GM12801 (cell line): ENCODE results near the gene STXBP5.

Experiments used
- TF ChIP-seq, protein P1 (sequence below): IDR thresholded peaks from one replicate; pipeline ENCODE4 v1.5.1; 2011; ENCODE audit warnings: control low read depth; ENCODE audit not compliant: insufficient read length; ENCODE audit errors: extremely low read depth

STXBP5 gene

DNA sequence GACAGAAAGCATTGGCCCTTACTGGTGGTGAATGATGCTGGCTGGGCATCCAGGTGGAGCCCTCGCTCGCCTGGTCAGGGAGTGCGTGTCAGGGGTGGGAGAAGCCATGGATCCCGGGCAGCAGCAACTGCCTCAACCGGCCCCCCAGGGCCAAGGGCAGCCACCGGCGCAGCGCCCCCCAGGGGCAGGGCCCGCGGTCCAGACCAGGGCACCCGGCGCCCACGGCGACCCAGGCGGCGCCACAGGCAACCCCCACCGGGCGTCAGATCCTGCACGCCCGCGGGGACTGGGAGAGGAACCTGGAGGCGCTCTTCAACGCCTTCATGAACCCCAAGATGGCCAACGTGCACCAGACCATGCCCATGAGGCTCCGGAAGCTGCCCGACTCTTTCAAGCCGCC lies 202.6 kb downstream of the STXBP5 start:
- TF ChIP-seq, protein P1, sequence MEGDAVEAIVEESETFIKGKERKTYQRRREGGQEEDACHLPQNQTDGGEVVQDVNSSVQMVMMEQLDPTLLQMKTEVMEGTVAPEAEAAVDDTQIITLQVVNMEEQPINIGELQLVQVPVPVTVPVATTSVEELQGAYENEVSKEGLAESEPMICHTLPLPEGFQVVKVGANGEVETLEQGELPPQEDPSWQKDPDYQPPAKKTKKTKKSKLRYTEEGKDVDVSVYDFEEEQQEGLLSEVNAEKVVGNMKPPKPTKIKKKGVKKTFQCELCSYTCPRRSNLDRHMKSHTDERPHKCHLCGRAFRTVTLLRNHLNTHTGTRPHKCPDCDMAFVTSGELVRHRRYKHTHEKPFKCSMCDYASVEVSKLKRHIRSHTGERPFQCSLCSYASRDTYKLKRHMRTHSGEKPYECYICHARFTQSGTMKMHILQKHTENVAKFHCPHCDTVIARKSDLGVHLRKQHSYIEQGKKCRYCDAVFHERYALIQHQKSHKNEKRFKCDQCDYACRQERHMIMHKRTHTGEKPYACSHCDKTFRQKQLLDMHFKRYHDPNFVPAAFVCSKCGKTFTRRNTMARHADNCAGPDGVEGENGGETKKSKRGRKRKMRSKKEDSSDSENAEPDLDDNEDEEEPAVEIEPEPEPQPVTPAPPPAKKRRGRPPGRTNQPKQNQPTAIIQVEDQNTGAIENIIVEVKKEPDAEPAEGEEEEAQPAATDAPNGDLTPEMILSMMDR, result no peak

DNA sequence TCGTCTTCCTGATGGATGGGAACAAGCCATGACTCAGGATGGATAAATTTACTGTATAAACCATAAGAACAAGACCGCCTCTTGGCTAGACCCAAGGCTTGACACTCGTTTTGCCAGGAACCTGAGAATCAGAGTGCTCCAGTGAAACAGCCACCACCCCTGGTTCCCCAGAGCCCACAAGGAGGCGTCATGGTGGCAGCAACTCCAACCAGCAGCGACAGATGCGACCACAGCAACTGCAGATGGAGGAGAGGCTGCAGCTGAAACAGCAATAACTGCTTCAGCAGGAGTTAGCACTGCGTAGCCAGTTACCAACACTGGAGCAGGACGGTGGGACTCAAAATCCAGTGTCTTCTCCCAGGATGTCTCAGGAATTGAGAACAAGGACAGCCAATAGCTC lies 203.4 kb downstream of the STXBP5 start:
- TF ChIP-seq, protein P1, result no peak

DNA sequence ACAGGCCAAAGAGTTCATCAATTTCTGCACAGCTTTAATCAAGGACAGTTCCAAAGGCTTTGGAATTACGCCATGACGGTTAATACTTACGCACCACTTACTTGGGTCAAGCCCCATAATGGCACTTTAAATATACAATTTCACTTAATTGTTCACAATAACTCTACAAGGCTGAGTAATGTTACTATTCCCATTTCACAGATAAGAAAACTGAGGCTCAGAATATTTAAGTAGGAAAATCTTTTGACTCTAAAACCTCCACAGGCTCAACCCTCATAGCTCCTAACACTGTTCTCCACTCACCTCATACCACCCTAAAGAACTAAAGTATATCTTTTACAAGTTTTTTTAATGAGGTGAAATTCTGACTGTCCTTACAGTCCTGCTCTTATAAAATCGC lies 212.4 kb downstream of the STXBP5 start:
- TF ChIP-seq, protein P1, result no peak

DNA sequence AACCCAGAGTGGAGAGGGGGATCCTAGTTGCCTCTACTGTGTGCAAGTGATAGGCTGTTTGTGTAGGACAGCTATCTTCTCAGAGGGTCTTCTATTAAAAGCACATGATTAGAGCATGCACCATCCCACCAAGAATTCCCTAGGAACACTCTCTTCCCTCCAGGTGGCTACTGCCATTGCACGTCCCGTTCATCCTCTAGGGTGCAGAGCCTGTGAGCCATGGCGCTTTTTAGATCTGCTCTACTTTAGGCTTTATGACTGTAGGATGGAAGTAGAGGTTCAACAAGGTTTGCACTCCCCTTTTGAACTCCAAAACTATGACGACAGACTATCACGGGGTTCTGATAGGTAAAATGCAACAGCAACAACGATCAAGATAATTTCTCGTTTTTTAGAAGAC lies 213.7 kb downstream of the STXBP5 start:
- TF ChIP-seq, protein P1, result no peak

DNA sequence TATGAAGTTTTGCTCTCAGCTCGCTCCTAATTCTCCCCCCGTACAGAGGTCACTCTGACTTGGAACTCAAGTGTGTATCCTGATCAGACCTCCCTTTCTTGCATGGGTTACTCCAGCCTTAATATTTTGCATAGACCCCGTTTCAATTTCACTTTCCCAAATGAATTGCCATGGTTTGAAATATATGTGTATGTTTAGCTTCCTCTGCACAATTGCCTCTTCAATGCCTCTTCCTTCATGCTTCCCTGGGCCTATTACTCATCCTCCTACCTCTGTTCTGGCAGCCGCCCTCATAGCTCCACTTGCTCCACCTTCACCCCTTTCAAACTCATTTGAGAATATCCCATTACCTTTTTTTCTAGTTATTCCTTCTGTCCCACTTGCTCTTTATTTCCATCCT lies 214.3 kb downstream of the STXBP5 start:
- TF ChIP-seq, protein P1, result no peak

DNA sequence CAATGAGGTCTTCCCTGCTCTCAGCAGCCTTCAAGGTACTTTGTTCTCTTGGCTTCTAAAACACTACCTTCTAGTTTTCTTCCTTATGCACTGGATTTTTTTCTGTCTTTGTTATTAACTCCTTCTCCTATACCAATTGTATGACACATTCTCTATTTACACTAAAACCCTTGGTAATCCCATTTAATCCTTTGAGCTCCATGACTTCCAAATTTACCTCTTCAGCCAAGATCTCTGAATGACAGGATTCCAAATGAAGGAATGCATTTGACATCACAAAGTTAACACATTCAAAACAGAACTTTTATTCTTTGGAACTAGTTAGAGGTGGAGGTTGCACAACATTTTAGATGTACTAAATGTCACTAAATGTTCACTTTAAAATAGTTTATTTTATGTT lies 217.7 kb downstream of the STXBP5 start:
- TF ChIP-seq, protein P1, result no peak

DNA sequence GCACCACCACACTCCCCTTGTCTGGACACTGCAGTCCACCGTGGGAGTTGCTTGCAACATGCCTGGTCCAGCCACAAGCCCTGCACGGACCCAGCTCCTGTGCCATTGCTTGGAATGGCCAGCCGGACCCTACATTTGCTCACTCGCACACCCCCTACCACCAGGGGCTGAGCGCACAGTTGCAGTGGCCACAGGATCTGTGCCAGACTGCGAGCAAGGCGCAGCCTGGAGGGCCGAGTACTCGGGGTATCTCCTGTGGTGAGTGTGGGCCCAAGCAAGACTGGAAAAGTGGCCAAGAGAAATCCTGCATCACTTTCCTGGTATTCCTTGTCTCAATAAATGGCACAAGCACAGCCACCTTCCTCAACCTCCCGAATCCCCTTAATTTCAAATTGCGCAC lies 218.9 kb downstream of the STXBP5 start:
- TF ChIP-seq, protein P1, result no peak

DNA sequence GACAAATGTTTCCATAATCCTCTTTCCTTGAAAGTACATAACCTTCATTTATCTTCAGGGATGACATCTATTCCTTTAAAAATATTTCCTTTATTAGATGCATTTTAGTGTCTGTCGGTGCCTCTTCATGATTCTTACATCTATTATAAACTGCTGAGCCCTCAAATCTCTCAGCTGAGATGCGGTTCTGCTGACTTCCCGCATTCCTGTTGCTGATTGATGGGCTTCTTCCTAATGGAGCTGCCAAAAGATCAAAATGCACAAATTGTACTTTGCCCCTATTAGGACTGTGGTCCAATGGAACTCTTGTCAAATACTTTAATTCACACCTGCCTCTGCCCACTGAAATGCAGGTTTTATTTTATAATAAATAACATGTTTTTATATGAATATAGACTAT lies 225.6 kb downstream of the STXBP5 start:
- TF ChIP-seq, protein P1, result no peak
